Measurements from ENCODE around the gene CHN1.

CHN1 gene

GRCh38 chr2:174763780-174764179 lies 241.4 kb downstream of the CHN1 start:
- DNase-seq = no peak

DNA sequence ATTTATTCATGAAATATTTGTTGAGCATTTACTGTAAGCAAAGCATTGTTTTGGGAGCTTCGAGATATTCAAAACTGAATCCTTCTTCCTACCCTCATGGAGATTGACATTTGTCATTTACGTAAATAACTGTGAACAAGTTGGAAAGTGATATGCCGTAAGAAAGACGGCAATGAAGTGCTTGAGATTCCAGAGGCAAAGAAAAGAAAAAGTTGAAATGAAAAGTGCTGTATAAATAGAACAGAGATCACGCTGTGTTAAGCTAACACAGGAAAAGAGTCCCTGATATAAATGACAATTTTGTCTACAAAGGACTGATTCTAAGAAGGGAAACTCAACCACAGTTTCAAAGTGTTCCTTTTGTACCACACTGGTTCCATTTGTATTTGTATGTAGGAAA lies 242.7 kb downstream of the CHN1 start:
- no peak for DNase-seq

DNA sequence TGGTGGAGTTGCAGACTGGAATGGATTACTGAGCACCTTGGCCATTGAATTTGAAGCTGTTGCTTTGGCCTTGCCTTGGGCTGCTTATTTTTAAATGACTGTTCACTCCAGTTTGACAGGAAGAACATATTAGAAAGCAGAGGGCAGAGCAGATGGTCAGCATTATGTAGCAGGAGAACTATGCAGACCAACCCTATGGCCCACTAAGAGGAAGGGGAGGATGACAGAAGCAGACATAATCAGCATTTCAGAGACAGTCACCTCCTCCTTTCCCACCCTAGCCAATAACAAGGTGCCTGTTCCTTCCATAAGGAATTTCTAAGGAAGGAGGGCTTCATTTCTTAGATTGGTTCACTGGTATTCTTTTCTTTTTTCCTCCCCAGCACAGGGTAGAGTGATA lies 243.3 kb downstream of the CHN1 start:
- no peak for DNase-seq

DNA sequence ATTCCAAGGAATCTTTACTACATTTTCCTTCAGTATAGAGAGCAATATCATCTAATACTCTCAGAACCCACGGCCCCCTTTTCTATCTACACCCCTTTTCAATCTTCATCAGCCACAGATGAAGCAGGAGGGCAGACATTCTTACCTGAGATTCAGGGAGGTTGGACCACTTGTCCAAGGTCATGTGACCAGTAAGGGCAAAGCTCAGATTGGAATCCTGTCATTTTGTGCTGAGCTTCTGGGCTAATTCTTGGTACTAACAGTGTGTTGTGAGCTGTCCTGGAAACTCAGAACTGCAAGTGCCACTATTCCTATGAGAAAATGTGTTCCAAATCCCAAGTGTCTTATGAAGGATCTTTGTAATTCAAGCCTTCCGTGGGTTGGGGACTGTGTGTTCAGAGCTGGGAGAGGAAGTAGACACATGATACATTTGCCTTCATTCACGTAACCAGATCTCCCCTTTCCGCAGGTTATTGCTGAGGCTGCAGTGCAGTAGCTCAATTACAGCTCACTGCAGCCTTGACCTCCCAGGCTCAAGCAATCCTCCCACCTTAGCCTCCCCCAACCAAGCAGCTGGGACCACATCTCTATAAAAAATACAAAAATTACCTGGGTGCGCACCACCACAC lies 244.2 kb downstream of the CHN1 start:
- no peak for DNase-seq

- DNase-seq = no peak
These were observed 245.7 kb downstream of the CHN1 start for GRCh38 chr2:174759381-174760065.

GRCh38 chr2:174756743-174757142 lies 248.4 kb downstream of the CHN1 start:
- no peak for DNase-seq

GRCh38 chr2:174753038-174753633 lies 252.0 kb downstream of the CHN1 start:
- DNase-seq = peak; percentile 19 to 36

- DNase-seq = peak in 1 of 2 donors; percentile 18
These were observed 252.7 kb downstream of the CHN1 start for GRCh38 chr2:174752403-174753037.

GRCh38 chr2:174750923-174751441 lies 254.2 kb downstream of the CHN1 start:
- DNase-seq = peak in 1 of 2 donors; percentile 34

- no peak for DNase-seq
These were observed 255.4 kb downstream of the CHN1 start for GRCh38 chr2:174749793-174750192.

- peak; percentile 67 to 81 for DNase-seq
These were observed 256.2 kb downstream of the CHN1 start for GRCh38 chr2:174748948-174749347.

All from activated CD4-positive, alpha-beta T cell treated with anti-CD3 and anti-CD28 coated beads for 4 hours (primary cell).